HG03025 (cell line): ENCODE data around the gene ST3GAL2.
"Not testable (repeated sequence)": the region's sequence is repeated elsewhere in the genome, so short reads cannot be mapped to it uniquely, and the experiment has no call there.

Experiments used
- ATAC-seq: cut with Tn5 transposase; IDR thresholded peaks from one replicate; pipeline ENCODE4 v1.9.1; 2021; ENCODE audit warnings: mild to moderate bottlenecking, moderate library complexity; ENCODE audit not compliant: unreplicated experiment, low FRiP score

The ST3GAL2 gene

DNA sequence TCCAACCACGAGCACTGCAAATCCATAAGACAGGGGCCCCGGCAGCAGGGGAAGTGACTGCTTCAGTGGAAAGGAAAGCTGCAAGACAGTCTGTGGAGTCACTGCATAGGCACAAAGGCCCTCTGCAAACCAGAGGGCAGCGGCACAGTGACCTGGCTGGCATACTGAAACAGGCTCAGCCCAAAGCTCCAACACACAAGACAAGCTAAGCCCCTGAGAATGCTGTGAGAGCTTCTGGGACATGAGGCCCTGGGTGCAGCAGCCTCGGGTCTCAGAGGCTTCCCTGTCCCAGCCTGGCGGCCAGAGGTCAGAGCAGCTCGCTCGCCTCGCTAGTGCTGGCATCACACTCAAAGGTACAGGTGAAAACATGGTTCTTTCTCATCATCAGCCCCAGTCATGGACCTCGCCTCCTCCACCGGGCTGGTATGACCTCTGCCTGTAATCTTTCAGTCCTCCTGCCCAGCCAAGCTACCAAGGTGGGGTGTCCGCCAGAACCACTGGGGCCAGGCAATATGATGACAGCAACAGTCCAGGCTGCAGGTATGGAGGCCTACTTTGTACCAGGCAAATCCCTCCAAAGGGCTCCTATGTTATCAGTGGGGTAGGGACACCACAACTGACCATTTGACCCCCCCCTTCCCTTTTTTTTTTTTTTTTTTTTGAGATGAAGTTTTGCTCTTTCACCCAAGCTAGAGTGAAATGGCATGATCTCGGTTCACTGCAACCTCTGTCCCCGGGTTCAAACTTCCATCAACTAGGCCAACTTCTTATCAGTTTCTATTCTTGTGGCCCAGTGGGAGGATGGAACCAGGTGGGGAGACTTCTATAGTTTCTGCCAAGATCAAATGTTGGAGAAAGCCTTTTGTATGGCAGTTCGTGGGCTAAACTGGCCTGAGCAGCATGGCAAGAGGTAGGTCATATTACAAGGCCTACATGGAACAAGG is 19.2 kb downstream of the ST3GAL2 start:
- no peak for ATAC-seq

GRCh38 chr16:70418993-70419318 is 19.9 kb downstream of the ST3GAL2 start:
- no peak for ATAC-seq

GRCh38 chr16:70418274-70418992 is 20.5 kb downstream of the ST3GAL2 start:
- no peak for ATAC-seq

- ATAC-seq, result no peak
Measured at GRCh38 chr16:70417661-70418060, 21.2 kb downstream of the ST3GAL2 start.

GRCh38 chr16:70416748-70417616 is 21.9 kb downstream of the ST3GAL2 start:
- ATAC-seq, result no peak

DNA sequence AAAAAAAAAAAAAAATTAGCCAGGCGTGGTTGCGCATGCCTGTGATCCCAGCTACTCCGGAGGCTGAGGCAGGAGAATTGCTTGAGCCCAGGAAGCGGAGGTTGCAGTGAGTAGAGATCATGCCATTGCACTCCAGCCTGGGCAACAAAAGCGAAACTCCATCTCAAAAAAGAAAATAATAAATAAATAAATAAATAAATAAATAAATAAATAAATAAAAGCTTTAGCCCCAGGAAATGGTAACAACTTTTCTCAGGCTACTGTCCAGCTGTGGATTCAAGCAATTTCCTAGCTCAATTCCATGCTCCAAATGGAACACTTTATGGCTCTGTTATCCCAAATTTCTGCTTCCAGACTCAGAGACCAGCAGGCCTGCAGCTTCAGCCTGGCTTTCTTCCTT is 25.3 kb downstream of the ST3GAL2 start:
- ATAC-seq, result not testable (repeated sequence)

GRCh38 chr16:70412385-70412784 is 26.5 kb downstream of the ST3GAL2 start:
- no peak for ATAC-seq

DNA sequence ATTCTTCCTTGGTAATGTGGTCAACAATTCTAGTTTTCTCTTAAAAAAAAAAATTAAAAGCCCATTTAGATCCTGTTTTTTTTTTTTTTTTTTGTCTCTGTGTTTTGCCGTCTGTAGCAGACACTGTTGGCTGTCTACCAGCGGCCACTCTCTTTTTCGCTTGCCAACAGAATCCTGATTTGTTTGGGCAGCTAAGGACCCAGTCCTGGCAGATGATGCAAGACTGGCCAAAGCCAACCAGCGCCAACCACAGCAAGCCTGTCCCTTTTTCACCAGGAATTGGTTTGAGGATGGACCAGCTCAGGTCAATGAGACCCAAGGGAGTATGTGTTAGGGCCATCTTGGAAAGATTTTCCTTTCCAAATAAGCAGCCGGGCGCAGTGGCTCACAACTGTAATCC is 28.2 kb downstream of the ST3GAL2 start:
- ATAC-seq, result no peak

DNA sequence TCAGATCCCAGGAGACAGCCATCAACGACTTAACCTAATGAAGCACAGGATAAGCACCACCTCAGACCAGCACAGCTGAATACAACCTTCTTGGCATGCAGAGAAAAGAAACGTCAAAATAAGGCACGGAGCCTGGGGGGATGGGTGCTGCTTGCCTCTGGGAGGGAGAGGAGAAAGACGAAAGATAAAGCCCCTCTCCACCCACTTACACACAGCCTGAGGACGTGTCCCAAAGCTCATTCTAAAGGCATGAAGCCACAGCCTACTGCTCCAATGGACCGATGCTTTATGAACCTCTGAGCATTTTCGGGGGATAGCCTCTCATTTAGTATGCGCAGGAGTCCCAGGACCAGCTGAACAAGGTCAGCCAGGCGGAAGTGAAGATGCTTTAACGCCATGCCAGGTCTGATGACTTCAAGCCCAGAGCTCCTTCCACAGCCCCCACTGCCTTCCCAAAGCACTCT is 31.1 kb downstream of the ST3GAL2 start:
- no peak for ATAC-seq

GRCh38 chr16:70406104-70406503 is 32.8 kb downstream of the ST3GAL2 start:
- ATAC-seq, result not testable (repeated sequence)

GRCh38 chr16:70402916-70403659 is 35.8 kb downstream of the ST3GAL2 start:
- no peak for ATAC-seq

- ATAC-seq, result no peak
Measured at GRCh38 chr16:70399951-70400350, 38.9 kb downstream of the ST3GAL2 start.

GRCh38 chr16:70399381-70399780 is 39.5 kb downstream of the ST3GAL2 start:
- no peak for ATAC-seq

- ATAC-seq, result no peak
Measured at GRCh38 chr16:70398177-70398743, 40.6 kb downstream of the ST3GAL2 start.

GRCh38 chr16:70396246-70396904 is 42.5 kb downstream of the ST3GAL2 start:
- no peak for ATAC-seq

DNA sequence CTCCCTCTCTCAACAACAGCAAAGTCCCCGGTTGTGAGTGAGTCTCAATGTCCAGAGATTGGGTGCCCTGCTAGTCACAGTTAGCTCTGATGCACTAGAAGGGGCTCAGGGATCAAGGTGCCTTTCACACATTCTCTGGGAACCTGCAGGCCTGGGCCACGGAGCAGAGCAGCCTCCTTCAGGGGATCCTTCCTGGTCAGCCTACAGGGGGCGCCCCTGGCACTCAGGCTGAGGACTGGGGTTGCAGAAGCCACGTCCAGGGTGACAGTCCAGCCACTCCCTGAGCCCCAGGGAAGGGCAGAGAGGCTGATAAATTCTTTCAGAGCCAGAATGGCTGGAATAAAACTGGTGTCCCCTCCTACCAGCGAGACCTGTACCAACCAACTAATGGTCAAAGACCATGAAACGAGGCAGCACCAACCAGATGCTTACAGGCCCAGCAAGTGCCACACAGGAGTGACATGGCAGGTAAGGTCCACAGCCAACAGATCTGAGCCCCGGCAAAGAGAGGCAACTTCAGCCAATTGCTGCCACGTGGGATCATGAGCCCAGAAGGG is 43.5 kb downstream of the ST3GAL2 start:
- no peak for ATAC-seq

DNA sequence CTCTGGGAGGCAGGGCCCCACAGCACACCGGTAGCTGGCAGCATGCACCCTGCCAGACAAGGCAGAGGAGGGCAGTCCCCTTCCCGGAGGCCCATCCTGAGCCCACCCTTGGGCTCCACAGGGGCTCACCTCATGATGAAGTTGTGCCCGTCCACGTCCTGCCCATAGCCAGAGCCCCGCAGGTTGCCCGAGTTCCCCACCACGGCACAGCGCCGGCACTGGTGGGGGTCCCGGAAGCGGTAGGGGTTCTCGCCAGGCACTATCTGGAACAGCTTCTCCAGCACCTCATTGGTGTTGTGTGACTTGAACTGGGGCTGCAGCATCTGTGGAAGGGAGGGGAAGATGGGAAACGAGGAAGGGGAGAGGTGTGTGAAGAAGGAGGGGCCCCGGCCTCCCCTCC is 44.0 kb downstream of the ST3GAL2 start:
- no peak for ATAC-seq

- ATAC-seq, result no peak
Measured at GRCh38 chr16:70393662-70394061, 45.2 kb downstream of the ST3GAL2 start.

- no peak for ATAC-seq
Measured at GRCh38 chr16:70392606-70393005, 46.3 kb downstream of the ST3GAL2 start.
